Calu3 (cell line): ENCODE measurements around the gene MR1. TPM values are rescaled to one million over a fixed set of nuclear protein-coding genes. Genes with fewer than 3 reads are reported as not detected.
"Not testable (repeated sequence)": the region's sequence is repeated elsewhere in the genome, so short reads cannot be mapped to it uniquely, and the experiment has no call there.

Experiments used
- BruUV-seq: library from RNA; stranded (reverse); fragments of 400-500 nt; replicated peaks from 2 replicates; lab custom pipeline; 2021; lab: Mats Ljungman, UMichigan
- CTCF ChIA-PET: fragments of 300-600 bp; sonication (Branson Sonifier 250); formaldehyde crosslinking; loops from one replicate; lab custom pipeline; 2022; ENCODE audit warnings: antibody characterized with exemption; lab: Charles Lee
- DNase-seq: peaks from one replicate; pipeline ENCODE4 v3.0.0; 2022
- H3K27ac Mint-ChIP-seq: one replicate; pipeline ENCODE4 v1.8.0; 2022; ENCODE audit warnings: mixed read lengths; ENCODE audit not compliant: unreplicated experiment
- H3K27me3 Mint-ChIP-seq: one replicate; pipeline ENCODE4 v1.8.0; 2022; ENCODE audit warnings: mixed read lengths; ENCODE audit not compliant: unreplicated experiment
- H3K36me3 Mint-ChIP-seq: one replicate; pipeline ENCODE4 v1.8.0; 2022; ENCODE audit warnings: mild to moderate bottlenecking, moderate library complexity, mixed read lengths; ENCODE audit not compliant: insufficient read depth, unreplicated experiment
- H3K4me1 Mint-ChIP-seq: one replicate; pipeline ENCODE4 v1.8.0; 2022; ENCODE audit warnings: mild to moderate bottlenecking, low read depth, mixed read lengths; ENCODE audit not compliant: unreplicated experiment
- H3K4me3 Mint-ChIP-seq: one replicate; pipeline ENCODE4 v1.8.0; 2022; ENCODE audit warnings: mild to moderate bottlenecking, low read depth, moderate library complexity, mixed read lengths; ENCODE audit not compliant: unreplicated experiment
- H3K9me3 Mint-ChIP-seq: one replicate; pipeline ENCODE4 v1.8.0; 2022; ENCODE audit warnings: low read depth, mixed read lengths; ENCODE audit not compliant: unreplicated experiment
- intact Hi-C: fragments of 100-400 bp; cut with micrococcal nuclease; formaldehyde crosslinking; loops from one replicate; pipeline ENCODE4 v1.10.0; 2022; ENCODE audit not compliant: unreplicated experiment
- total RNA-seq: library from RNA; stranded (reverse); gene quantifications from 2 replicates; pipeline ENCODE4 v1.2.3, GENCODE V29; 2022
- TF ChIP-seq, protein P1 (sequence below): fragments of 200-600 bp; IDR thresholded peaks from one replicate; pipeline ENCODE4 v1.8.0; 2022; ENCODE audit warnings: antibody characterized with exemption; ENCODE audit not compliant: unreplicated experiment

Gene MR1
- total RNA-seq, 1 experiment from 2014 or later, result 10.0 TPM

DNA sequence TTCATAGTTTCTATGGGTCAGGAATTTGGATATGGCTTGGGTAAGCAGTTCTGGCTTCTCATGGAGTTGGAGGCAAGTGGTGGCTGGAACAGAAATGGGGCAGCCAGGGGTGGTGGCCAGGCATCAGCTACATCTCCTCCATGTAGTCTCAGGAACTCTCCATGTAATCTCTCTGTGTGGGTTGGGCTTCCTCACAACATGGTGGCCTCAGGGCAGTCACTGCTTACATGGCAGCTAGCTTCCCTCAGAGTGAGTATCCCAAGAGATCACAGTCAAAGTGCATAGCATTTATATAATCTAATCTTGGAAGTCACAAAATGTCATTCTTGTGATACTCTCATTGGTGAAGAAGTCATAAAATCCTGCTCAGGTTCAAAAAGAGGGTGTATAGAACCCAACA, 25.7 kb downstream of the MR1 start:
- CTCF ChIA-PET, result no interaction called here
- H3K36me3 Mint-ChIP-seq, result no peaks in the 10 kb centered on the region
- BruUV-seq, result no TSS peak
- H3K4me1 Mint-ChIP-seq, result no peaks in the 10 kb centered on the region
- intact Hi-C loops, result no loop called here
- H3K27ac Mint-ChIP-seq, result no peak overlapping the region
- no peak overlapping the region for H3K4me3 Mint-ChIP-seq
- no peaks in the 10 kb centered on the region for H3K9me3 Mint-ChIP-seq
- H3K27me3 Mint-ChIP-seq, result peaks cover 24% of the 10 kb centered on the region
- DNase-seq, result no peak
- TF ChIP-seq, protein P1, sequence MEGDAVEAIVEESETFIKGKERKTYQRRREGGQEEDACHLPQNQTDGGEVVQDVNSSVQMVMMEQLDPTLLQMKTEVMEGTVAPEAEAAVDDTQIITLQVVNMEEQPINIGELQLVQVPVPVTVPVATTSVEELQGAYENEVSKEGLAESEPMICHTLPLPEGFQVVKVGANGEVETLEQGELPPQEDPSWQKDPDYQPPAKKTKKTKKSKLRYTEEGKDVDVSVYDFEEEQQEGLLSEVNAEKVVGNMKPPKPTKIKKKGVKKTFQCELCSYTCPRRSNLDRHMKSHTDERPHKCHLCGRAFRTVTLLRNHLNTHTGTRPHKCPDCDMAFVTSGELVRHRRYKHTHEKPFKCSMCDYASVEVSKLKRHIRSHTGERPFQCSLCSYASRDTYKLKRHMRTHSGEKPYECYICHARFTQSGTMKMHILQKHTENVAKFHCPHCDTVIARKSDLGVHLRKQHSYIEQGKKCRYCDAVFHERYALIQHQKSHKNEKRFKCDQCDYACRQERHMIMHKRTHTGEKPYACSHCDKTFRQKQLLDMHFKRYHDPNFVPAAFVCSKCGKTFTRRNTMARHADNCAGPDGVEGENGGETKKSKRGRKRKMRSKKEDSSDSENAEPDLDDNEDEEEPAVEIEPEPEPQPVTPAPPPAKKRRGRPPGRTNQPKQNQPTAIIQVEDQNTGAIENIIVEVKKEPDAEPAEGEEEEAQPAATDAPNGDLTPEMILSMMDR, result no peak

DNA sequence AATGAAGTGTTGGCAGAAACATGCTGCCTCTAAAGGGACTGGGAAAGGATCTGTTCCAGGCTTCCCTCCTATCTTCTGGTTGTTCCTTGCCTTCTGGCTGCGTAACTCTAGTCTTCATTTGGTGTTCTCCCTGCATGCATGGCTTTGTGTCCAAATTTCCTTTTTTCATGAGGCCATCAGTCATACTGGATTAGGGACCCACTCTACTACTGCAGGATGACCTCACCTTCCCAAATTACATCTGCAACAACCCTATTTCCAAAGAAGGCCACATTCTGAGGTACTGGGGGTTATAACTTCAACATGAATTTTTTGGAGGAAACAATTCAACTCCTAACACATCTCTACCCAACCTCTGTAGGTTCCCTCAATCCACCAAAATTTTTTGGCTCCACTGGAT, 26.3 kb downstream of the MR1 start:
- no peaks in the 10 kb centered on the region for H3K36me3 Mint-ChIP-seq
- intact Hi-C loops, result no loop called here
- no peak overlapping the region for H3K4me3 Mint-ChIP-seq
- H3K9me3 Mint-ChIP-seq, result no peaks in the 10 kb centered on the region
- peaks cover 24% of the 10 kb centered on the region for H3K27me3 Mint-ChIP-seq
- no peak overlapping the region for H3K27ac Mint-ChIP-seq
- BruUV-seq, result no TSS peak
- CTCF ChIA-PET, result no interaction called here
- no peak for DNase-seq
- no peaks in the 10 kb centered on the region for H3K4me1 Mint-ChIP-seq
- TF ChIP-seq, protein P1, result no peak

DNA sequence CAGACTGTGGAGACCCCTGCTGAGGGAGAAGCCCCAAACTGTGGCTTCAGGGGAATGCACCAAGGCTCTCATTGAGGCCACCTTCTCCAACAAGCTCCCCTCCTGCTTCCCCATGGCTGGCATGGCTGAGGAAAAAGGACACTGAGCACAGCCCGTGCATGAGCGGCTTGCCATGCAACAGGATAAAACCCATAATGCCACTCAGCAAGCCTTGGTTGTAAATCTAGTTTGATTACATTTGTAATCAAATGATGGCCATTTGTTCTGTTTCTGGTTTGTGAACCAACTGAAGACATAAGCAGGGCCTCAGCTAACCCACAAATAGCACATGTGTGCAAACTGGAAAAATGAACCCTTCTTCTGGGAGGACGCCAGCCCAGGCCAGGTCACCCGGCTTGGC, 27.2 kb downstream of the MR1 start:
- H3K36me3 Mint-ChIP-seq, CTCF ChIA-PET, BruUV-seq, DNase-seq, H3K9me3 Mint-ChIP-seq, H3K4me1 Mint-ChIP-seq, H3K4me3 Mint-ChIP-seq, intact Hi-C loops, H3K27ac Mint-ChIP-seq: not testable (repeated sequence)
- H3K27me3 Mint-ChIP-seq, result peaks cover 24% of the 10 kb centered on the region

DNA sequence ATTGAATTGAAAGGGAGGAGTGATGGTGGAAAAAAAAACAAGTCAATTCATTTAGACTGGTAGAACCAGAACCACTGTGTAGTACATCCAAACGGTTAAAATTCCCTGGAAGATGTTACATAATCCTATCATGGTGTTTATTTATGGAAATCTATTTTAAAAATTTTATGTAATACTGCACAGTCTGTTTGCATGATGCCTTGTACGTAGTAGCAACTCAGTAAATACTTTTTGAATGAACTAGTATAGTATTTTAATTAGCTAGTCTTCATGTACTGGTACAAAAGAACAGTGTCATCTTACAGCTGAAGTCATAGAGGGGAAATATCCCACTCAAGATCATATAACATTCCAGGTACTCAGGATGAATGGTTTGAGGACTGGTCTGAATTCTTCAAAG, 27.7 kb downstream of the MR1 start:
- intact Hi-C loops, result no loop called here
- Mint-ChIP-seq H3K4me1 (no peaks in the 10 kb centered on the region), H3K9me3 (no peaks in the 10 kb centered on the region), H3K27ac (no peak overlapping the region), H3K36me3 (no peaks in the 10 kb centered on the region), H3K4me3 (no peak overlapping the region), H3K27me3 (peaks cover 24% of the 10 kb centered on the region)
- CTCF ChIA-PET, result no interaction called here
- no peak for DNase-seq
- TF ChIP-seq, protein P1, result no peak
- BruUV-seq, result no TSS peak

DNA sequence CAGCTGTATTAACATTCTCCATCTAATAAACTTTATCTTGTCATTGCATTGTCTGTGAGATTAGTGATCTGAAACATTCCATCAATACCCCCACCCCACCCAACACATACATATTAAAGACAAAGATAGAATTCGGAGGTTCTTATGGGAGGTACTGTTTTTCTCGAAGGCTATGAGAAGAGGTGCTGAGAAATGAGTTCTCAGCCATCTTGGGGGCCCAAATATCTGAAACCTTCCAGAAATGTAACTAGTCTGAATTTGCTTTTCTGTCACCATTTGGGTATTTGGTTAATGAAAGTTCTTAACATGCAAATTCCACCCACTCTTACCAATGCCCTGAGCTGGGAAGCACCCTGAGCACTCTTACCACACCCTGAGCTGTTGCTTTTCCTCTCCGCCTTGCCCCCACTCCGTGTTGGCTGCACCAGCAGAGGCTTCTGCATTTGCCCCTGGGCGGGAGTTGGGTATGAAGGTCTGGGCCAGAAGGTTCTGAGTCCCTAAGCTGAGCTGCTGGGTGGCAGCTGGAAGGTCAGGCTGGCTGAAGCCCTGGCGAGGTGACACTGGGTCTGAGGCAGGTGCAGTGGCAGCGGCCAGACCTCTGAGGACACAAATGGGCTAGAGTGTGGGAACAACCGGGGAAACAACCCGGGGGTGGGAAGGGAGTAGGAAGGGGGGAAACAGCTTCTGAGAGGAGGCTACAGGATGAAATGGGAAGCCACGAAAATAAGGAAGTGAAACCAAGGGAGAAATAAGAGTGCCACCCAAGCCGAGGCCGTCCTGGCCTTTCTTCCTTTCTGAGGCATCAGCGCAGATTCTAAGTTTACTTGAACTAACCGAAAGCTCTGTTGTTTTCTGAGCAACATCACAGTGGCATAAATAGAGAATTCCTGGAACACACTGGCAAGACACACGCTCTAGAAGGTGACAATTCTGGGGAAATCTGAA, 28.4 kb downstream of the MR1 start:
- Mint-ChIP-seq H3K4me3 (no peak overlapping the region), H3K27ac (no peak overlapping the region), H3K27me3 (peaks cover 24% of the 10 kb centered on the region), H3K36me3 (no peaks in the 10 kb centered on the region), H3K4me1 (no peaks in the 10 kb centered on the region), H3K9me3 (no peaks in the 10 kb centered on the region)
- TF ChIP-seq, protein P1, result no peak
- CTCF ChIA-PET, result no interaction called here
- no TSS peak for BruUV-seq
- intact Hi-C loops, result no loop called here
- DNase-seq, result no peak
